Body of pancreas (tissue), 4 donors: ENCODE data around the gene MSI2. TPM values are rescaled to one million over a fixed set of nuclear protein-coding genes. Genes with fewer than 3 reads are reported as not detected.

Source experiments
- ATAC-seq: fragments of 150-250 bp; one replicate; pipeline ENCODE4 v1.9.1; 2016
- DNase-seq, 4 donors: peaks; one replicate each; pipeline ENCODE4 v3.0.0-alpha.2; 2019
- H3K27ac ChIP-seq, 4 donors: fragments of 200-600 bp; sonication (generic); 1 replicate in 3 of 4; 2 replicates in 1 of 4; pipeline versions ENCODE4 v1.5.1 to v1.6.1; 2016 to 2019; ENCODE audit warnings: mild to moderate bottlenecking in 1 of 4, mixed read lengths in 1 of 4, moderate library complexity in 1 of 4
- H3K27me3 ChIP-seq, 2 donors: fragments of 200-600 bp; sonication (generic); one replicate each; pipeline ENCODE4 v1.6.0; 2016; ENCODE audit warnings: mild to moderate bottlenecking in 1 of 2
- H3K36me3 ChIP-seq, 2 donors: fragments of 200-600 bp; sonication (generic); replicated peaks in 1 of 2; 2 replicates each; pipeline ENCODE4 v1.5.1; 2016; ENCODE audit warnings: low read depth in 2 of 2; ENCODE audit not compliant: insufficient read depth in 1 of 2
- H3K4me1 ChIP-seq: fragments of 200-600 bp; sonication (generic); one replicate; pipeline ENCODE4 v1.6.0; 2016
- H3K4me3 ChIP-seq, 2 donors: fragments of 200-600 bp; sonication (generic); 1 replicate in 1 of 2; 2 replicates in 1 of 2; pipeline ENCODE4 v1.5.1; 2016 to 2019
- H3K9me3 ChIP-seq, 3 donors: fragments of 200-600 bp; sonication (generic); 1 replicate in 2 of 3; 2 replicates in 1 of 3; pipeline ENCODE4 v1.5.1; 2016
- POLR2A ChIP-seq, 3 donors: fragments of 450-650 bp; IDR thresholded peaks; one replicate each; pipeline ENCODE4 v1.6.1; 2016; ENCODE audit warnings: antibody characterized with exemption in 3 of 3, mild to moderate bottlenecking in 2 of 3
- WGBS, 2 donors: methylation state at CpG; one replicate each; pipeline ENCODE4 v1.1.5; 2017; 5-methylcytosine and 5-hydroxymethylcytosine counted together
- intact Hi-C: fragments of 100-400 bp; cut with DNase I; formaldehyde crosslinking; loops from one replicate; pipeline ENCODE4 v1.15.1; 2023
- total RNA-seq, 2 donors: library from RNA; depleted of rRNA; stranded (reverse); fragments of >200 nt; gene quantifications; one replicate each; pipeline ENCODE4 v1.1.0, GENCODE V29; 2016
- TF ChIP-seq, protein P1 (sequence below), 7 experiments: fragments of 450-650 bp in 4 of 7; fragments of 200-600 bp in 3 of 7; sonication (generic) in 3 of 7; IDR thresholded peaks; one replicate each; pipeline ENCODE4 v1.5.1; 2016 to 2019; ENCODE audit warnings: antibody characterized with exemption in 7 of 7

MSI2 gene
- total RNA-seq, 2 donors from 2014 or later, result 21.1 to 28.5 TPM

DNA sequence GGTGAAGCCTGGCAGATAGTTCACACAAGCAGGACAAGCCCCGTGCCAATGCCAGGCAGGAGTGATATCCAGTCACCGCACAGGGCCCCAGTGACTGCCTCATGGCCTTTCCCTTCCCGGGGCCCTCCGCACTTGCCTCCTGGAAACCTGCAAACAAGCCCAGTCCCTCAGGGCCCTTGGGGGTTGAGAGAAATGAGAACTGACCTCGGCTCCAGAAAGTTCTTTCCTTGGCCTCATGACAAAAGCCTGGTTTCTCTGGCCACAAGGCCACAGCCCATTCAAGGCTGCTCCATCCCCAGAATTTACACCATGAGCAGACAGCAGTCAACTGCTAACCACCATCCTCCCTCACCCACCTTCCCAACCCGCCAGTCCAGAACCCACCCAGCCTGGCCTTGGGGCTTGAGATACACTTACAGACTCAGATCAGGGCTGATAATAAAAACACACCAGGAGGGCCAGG is 411.2 kb downstream of the MSI2 start:
- ATAC-seq, result no peak
- no peak overlapping the region for H3K27ac ChIP-seq
- H3K27me3 ChIP-seq, result no peaks in the 10 kb centered on the region
- 75 to 90% methylated on average over 3 to 6 of the region's 6 CpGs for WGBS, 2 donors
- DNase-seq, result peak in 1 of 4 donors; percentile 7
- H3K4me1 ChIP-seq, result peaks cover 19% of the 10 kb centered on the region
- no peaks in the 10 kb centered on the region for H3K9me3 ChIP-seq
- TF ChIP-seq POLR2A (IDR thresholded peaks at IDR 0.05), result no peak
- TF ChIP-seq, protein P1, sequence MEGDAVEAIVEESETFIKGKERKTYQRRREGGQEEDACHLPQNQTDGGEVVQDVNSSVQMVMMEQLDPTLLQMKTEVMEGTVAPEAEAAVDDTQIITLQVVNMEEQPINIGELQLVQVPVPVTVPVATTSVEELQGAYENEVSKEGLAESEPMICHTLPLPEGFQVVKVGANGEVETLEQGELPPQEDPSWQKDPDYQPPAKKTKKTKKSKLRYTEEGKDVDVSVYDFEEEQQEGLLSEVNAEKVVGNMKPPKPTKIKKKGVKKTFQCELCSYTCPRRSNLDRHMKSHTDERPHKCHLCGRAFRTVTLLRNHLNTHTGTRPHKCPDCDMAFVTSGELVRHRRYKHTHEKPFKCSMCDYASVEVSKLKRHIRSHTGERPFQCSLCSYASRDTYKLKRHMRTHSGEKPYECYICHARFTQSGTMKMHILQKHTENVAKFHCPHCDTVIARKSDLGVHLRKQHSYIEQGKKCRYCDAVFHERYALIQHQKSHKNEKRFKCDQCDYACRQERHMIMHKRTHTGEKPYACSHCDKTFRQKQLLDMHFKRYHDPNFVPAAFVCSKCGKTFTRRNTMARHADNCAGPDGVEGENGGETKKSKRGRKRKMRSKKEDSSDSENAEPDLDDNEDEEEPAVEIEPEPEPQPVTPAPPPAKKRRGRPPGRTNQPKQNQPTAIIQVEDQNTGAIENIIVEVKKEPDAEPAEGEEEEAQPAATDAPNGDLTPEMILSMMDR (IDR thresholded peaks at IDR 0.05), result no peak
- no peak overlapping the region for H3K4me3 ChIP-seq
- H3K36me3 ChIP-seq, result no peaks in the 10 kb centered on the region
- intact Hi-C loops, result loop anchor here (10.0 kb wide), 2 partner anchors 73 to 423 kb away; no protein-coding TSS in a partner anchor

GRCh38 chr17:57668332-57668731 is 412.0 kb downstream of the MSI2 start:
- Histone ChIP-seq H3K9me3 (no peaks in the 10 kb centered on the region), H3K4me1 (peaks cover 11% of the 10 kb centered on the region), H3K4me3 (no peak overlapping the region), H3K27me3 (no peaks in the 10 kb centered on the region), H3K27ac (no peak overlapping the region), H3K36me3 (no peaks in the 10 kb centered on the region)
- ATAC-seq (no peak), DNase-seq (no peak)
- TF ChIP-seq POLR2A (IDR thresholded peaks at IDR 0.05), result no peak
- TF ChIP-seq, protein P1 (IDR thresholded peaks at IDR 0.05), result no peak
- intact Hi-C loops, result loop anchor here (10.0 kb wide), 2 partner anchors 74 to 424 kb away; no protein-coding TSS in a partner anchor
- WGBS, 2 donors, result 79 to 81% methylated on average over 3 of the region's 3 CpGs

DNA sequence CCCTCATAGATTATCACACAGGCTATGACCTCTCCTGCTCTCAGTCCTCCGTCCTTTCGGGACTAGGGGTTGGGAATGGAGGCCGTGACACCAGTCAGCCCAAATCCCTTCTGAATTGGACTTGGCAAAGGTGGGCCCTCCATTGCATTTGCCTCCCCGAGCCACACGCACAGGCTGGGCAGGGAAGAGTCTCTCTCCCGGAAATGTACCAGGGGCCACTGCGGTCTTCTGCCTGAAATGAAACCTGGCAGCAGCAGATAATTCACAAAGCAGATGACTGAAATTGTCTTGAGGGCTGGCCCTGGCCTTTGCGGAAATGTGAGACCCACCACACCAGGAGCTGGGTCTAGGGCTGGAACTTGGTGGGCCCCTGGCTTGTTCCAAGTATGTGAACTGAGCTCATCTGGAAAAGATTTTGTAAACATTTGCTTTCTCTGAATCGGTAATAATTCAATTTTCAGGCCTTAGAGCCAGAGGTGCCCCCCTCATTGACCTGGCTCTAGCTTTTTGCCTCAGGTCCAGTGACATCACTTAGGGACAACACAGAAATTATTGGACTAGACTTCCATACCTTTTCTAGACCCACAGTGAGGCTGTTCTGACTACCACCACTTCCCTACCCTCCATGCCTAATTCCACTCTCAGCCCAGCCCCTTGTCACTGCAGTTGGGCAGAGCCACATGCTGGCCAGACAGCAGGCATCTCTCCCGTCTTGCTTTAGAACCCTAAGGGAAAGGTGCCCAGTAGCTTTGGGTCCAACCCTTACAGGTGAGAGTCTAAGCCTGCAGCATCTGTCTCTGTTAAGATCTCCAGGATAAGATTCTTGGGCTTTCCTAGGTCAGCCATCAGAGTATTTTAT is 413.6 kb downstream of the MSI2 start:
- 77 to 85% methylated on average over 10 of the region's 10 CpGs for WGBS, 2 donors
- TF ChIP-seq, protein P1 (IDR thresholded peaks at IDR 0.05), result no peak
- TF ChIP-seq POLR2A (IDR thresholded peaks at IDR 0.05), result no peak
- intact Hi-C loops, result loop anchor here (10.0 kb wide), 3 partner anchors 75 to 535 kb away; no protein-coding TSS in a partner anchor
- ATAC-seq (no peak), DNase-seq (no peak)
- Histone ChIP-seq H3K9me3 (no peaks in the 10 kb centered on the region), H3K4me1 (peaks cover 6% of the 10 kb centered on the region), H3K27me3 (no peaks in the 10 kb centered on the region), H3K27ac (no peak overlapping the region), H3K4me3 (no peak overlapping the region), H3K36me3 (no peaks in the 10 kb centered on the region)

- intact Hi-C loops, result loop anchor here (10.0 kb wide), 1 partner anchor 536 kb away; no protein-coding TSS in a partner anchor
- no peak for DNase-seq
Measured at GRCh38 chr17:57670769-57671569, 414.6 kb downstream of the MSI2 start.

More at GRCh38 chr17:57670769-57671569, 414.6 kb downstream of the MSI2 start:
- 73 to 78% methylated on average over 7 to 8 of the region's 8 CpGs for WGBS, 2 donors
- Histone ChIP-seq H3K27me3 (no peaks in the 10 kb centered on the region), H3K27ac (no peak overlapping the region), H3K4me3 (no peak overlapping the region), H3K4me1 (peaks cover 6% of the 10 kb centered on the region), H3K9me3 (no peaks in the 10 kb centered on the region), H3K36me3 (no peaks in the 10 kb centered on the region)
- TF ChIP-seq, protein P1 (IDR thresholded peaks at IDR 0.05), result no peak
- TF ChIP-seq POLR2A (IDR thresholded peaks at IDR 0.05), result no peak
- no peak for ATAC-seq
